Pancreas (tissue), 10 donors: ENCODE results near the gene NFIX. TPM values are rescaled to one million over a fixed set of nuclear protein-coding genes. Genes with fewer than 3 reads are reported as not detected.
A peak's percentile ranks its signal among the peaks of the same experiment; 100 is the strongest.

Experiments used
- ATAC-seq, 4 donors: fragments of 200-7000 bp; cut with Tn5 transposase; one replicate each; pipeline versions ENCODE4 v1.8.0 to v1.9.1; 2020; ENCODE audit warnings: mild to moderate bottlenecking in 4 of 4, moderate library complexity in 4 of 4
- DNase-seq, 6 donors: peaks; one replicate each; pipeline ENCODE4 v3.0.0-alpha.2; 2020
- FAIRE-seq: peaks from 2 replicates; lab custom pipeline; 2012; peaks lifted over from hg19 to GRCh38; lab: Jason Lieb, UNC
- H3K27ac ChIP-seq, 4 donors: fragments of 200-600 bp; sonication (generic); 1 replicate in 3 of 4; 2 replicates in 1 of 4; pipeline versions ENCODE4 v1.5.0 to v1.8.0; 2020
- H3K27me3 ChIP-seq, 4 donors: fragments of 200-600 bp; one replicate each; pipeline ENCODE4 v1.8.0; 2021
- H3K36me3 ChIP-seq, 3 donors: fragments of 200-600 bp; sonication (generic) in 1 of 3; one replicate each; pipeline versions ENCODE4 v1.5.0 to v1.8.0; 2020 to 2021
- H3K4me1 ChIP-seq, 3 donors: fragments of 200-600 bp; one replicate each; pipeline ENCODE4 v1.8.0; 2021
- H3K4me3 ChIP-seq, 4 donors: fragments of 200-600 bp; sonication (generic) in 2 of 4; one replicate each; pipeline versions ENCODE4 v1.5.0 to v1.8.0; 2020 to 2021
- H3K9me3 ChIP-seq, 4 donors: fragments of 200-600 bp; one replicate each; pipeline ENCODE4 v1.8.0; 2021
- WGBS, 2 donors: extraction: QIAGEN DNeasy Blood & Tissue Kit; methylation state at CpG; one replicate each; pipeline ENCODE4 v1.1.7; 2013; 5-methylcytosine and 5-hydroxymethylcytosine counted together
- intact Hi-C, 3 donors: fragments of 100-400 bp; cut with DNase I; formaldehyde crosslinking; loops; one replicate each; pipeline versions ENCODE4 v1.11.1 to v1.14.2; 2022
- polyA plus RNA-seq, 2 donors: library from polyadenylated mRNA; stranded (reverse); fragments of 200-250 nt; gene quantifications; one replicate each; pipeline ENCODE4 v1.2.3, GENCODE V29; 2013
- total RNA-seq, 6 donors: library from RNA; stranded (reverse); fragmentation: NEBNext Ultra II Directional in 4 of 6; extraction: Animal tissue kit (Norgen Biotek cat#: 25700) in 4 of 6; gene quantifications; one replicate each; pipeline versions ENCODE4 v1.2.1 to v1.2.4, GENCODE V29; 2021 to 2023
- TF ChIP-seq, protein P1 (sequence below), 4 donors: fragments of 200-600 bp; sonication (generic) in 3 of 4; IDR thresholded peaks; one replicate each; pipeline versions ENCODE4 v1.5.0 to v1.8.0; 2021; ENCODE audit warnings: antibody characterized with exemption in 4 of 4
- donor health status: healthy with polysubstance abuse.
- donor health status: DM: no; HTN: no; CAD: no; lungs with moderate emphysema.
- donor health status: DM: no; HTN: no; CAD: no.
- donor health status: control.
- donor health status: control.
- donor health status: Bipolar disorder and iron deficiency.
- donor health status: DM: yes; HTN: yes; CAD: no.
- donor health status: DM: no; HTN: no; CAD: no.
- donor health status: DM: no; HTN: no; CAD: no.
- donor health status: DM: yes; HTN: yes; CAD: no.

Gene NFIX
- total and polyA plus RNA-seq, 8 donors, result 8.3 to 45.1 (median 32.7) TPM

DNA sequence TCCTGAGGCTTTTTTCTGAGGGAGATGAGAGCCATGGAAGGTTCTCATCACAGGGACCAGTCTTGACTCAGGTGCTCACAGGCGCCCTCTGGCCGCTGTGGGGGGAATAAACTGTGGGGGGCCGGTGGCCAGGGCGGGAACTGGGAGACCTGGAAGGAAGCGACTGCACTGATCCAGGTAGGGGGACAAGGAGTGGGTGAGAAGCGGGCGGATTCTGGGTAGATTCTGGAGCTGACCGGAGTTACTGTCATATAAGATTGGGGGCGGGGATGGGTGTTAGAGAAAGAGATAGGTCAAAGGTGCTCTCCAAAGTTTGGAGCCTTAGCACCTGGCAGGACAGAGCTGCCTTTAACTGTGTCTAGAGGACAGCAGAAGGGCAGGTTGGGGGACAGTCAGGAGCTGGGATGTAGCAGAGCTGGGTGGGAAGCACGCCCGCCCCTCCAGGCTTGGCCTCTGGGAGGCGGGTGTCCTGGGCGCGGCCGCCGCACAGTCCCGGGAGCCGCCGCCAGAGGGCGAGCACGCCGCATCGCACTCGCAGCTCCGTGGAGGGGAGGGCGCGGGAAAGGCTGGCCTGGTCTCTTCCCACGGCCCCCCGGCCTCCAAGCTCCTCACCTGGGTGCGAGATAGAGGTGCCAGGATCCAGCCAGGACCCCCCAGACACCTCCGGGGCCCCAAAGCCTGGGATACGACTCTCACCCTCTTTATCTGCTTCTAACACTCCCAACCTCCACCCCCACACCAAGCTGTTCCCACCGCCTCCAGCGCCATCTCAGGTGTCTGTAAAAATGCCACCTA, 30.1 kb upstream of the NFIX start:
- peak; percentile 70 to 96 (median 85) for DNase-seq
- Histone ChIP-seq H3K4me1 (peaks cover 0 to 3% (median 0%) of the 10 kb centered on the region in 3 donors), H3K36me3 (no peaks in the 10 kb centered on the region), H3K27me3 (no peaks in the 10 kb centered on the region), H3K4me3 (peak overlapping the region; percentile 2 to 49 (median 34)), H3K27ac (peak overlapping the region; percentile 10 to 63 (median 24)), H3K9me3 (no peaks in the 10 kb centered on the region)
- ATAC-seq, result peak; percentile 96 to 98 (median 96)
- WGBS, 2 donors, result 0 to 1% methylated on average over 28 to 34 of the region's 34 CpGs
- intact Hi-C loops, result no loop called here
- FAIRE-seq, result no peak
- TF ChIP-seq, protein P1, sequence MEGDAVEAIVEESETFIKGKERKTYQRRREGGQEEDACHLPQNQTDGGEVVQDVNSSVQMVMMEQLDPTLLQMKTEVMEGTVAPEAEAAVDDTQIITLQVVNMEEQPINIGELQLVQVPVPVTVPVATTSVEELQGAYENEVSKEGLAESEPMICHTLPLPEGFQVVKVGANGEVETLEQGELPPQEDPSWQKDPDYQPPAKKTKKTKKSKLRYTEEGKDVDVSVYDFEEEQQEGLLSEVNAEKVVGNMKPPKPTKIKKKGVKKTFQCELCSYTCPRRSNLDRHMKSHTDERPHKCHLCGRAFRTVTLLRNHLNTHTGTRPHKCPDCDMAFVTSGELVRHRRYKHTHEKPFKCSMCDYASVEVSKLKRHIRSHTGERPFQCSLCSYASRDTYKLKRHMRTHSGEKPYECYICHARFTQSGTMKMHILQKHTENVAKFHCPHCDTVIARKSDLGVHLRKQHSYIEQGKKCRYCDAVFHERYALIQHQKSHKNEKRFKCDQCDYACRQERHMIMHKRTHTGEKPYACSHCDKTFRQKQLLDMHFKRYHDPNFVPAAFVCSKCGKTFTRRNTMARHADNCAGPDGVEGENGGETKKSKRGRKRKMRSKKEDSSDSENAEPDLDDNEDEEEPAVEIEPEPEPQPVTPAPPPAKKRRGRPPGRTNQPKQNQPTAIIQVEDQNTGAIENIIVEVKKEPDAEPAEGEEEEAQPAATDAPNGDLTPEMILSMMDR (IDR thresholded peaks at IDR 0.05), result peak; percentile 80 to 91 (median 91)

DNA sequence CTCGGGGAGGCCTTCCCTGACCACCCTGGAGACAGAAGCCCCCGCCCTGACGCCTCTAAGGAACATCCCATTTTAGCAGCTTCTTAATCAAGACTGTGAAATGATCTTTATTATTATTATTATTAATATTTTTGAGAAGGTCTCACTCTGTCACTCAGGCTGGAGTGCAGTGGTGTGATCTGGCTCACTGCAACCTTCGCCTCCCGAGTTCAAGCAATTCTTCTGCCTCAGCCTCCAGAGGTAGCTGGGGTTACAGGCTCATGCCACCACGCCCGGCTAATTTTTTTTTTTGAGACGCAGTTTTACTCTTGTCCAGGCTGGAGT, 29.5 kb upstream of the NFIX start:
- FAIRE-seq (no peak), ATAC-seq (no peak), DNase-seq (no peak)
- Histone ChIP-seq H3K36me3 (no peaks in the 10 kb centered on the region), H3K9me3 (no peaks in the 10 kb centered on the region), H3K27ac (peak overlapping the region; percentile 10 to 63 (median 24)), H3K27me3 (no peaks in the 10 kb centered on the region), H3K4me3 (peak overlapping the region in 2 of 4 donors; percentile 37 to 49), H3K4me1 (peaks cover 0 to 3% (median 0%) of the 10 kb centered on the region in 3 donors)
- 41 to 47% methylated on average over 8 of the region's 8 CpGs for WGBS, 2 donors
- intact Hi-C loops, result no loop called here
- TF ChIP-seq, protein P1 (IDR thresholded peaks at IDR 0.05), result no peak

DNA sequence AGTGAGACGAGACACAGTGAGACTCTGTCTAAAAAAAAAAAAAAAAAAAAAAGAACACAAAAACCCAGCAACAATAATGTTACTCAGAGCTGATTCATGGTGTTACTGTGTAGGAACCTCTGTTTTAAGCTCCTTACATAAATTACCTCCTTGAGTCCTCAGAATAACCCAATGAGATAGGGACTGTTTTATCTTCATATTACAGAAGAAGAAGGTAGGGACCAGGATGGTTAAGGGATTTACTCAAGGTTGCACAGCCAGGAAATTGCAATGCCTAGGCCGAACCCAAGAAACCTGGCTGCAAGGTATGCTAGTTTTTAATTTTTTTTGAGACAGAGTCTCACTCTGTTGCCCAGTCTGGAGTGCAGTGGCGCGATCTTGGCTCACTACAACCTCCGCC, 27.4 kb upstream of the NFIX start:
- no peaks in the 10 kb centered on the region for H3K9me3 ChIP-seq
- peaks cover 0 to 3% (median 0%) of the 10 kb centered on the region in 3 donors for H3K4me1 ChIP-seq
- H3K4me3 ChIP-seq, result no peak overlapping the region
- ATAC-seq, result no peak
- H3K27ac ChIP-seq, result no peak overlapping the region
- no peak for FAIRE-seq
- 93% methylated on average over 5 of the region's 5 CpGs for WGBS, 2 donors
- no peaks in the 10 kb centered on the region for H3K36me3 ChIP-seq
- H3K27me3 ChIP-seq, result no peaks in the 10 kb centered on the region
- DNase-seq, result no peak
- TF ChIP-seq, protein P1 (IDR thresholded peaks at IDR 0.05), result no peak
- intact Hi-C loops, result no loop called here

DNA sequence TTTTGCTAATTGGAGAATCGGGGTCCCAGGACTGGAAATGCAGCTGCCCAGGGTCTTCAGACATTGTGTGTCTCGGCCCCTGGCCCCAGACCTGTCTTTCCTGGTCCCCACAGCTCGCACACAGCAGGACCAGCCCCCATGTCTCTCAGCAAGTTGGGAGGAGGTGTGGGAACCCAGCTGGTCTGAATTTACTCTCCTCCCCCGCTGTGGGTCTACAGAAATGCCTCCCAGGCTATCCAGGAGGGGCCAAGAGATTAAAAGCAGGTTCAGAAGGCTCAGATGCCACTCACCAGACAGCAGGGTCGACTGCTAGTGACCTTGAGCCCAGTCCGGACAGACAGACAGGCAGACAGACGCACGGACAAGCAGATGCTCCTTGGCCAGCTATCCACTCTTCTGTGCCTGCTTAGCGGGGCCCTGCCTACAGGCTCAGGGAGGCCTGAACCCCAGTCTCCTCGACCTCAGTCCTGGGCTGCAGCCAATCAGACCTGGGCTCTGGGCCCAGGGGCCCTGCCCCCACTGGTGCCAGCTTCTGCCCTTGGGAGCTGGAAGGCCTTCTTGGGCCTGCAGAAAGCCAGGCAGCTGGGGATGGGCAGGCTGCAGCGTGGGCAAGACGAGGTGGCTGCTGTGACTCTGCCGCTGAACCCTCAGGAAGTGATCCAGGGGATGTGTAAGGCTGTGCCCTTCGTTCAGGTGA, 25.8 kb upstream of the NFIX start, which contains the start of gene DAND5:
DAND5 (plus strand) TSS at position 285 of the 697 bp plus-strand sequence; CDS start at position 370, 85 bp downstream.
- peak in 2 of 4 donors; percentile 40 to 42 for ATAC-seq
- Histone ChIP-seq H3K27ac (peak within 1 kb of the TSS in 1 of 4 donors; percentile 17), H3K4me1 (peaks cover 0 to 3% (median 0%) of the 10 kb centered on the region in 3 donors), H3K27me3 (no peaks in the 10 kb centered on the region), H3K9me3 (no peaks in the 10 kb centered on the region), H3K36me3 (no peaks in the 10 kb centered on the region), H3K4me3 (no peak within 1 kb of the TSS)
- no peak for FAIRE-seq
- WGBS, 2 donors, result 28 to 35% methylated on average over 14 of the region's 14 CpGs
- TF ChIP-seq, protein P1 (IDR thresholded peaks at IDR 0.05), result no peak
- peak in 2 of 6 donors; percentile 71 to 85 for DNase-seq
- intact Hi-C loops, result no loop called here
